Adrenal gland (tissue), 12 donors: Measurements from ENCODE around the gene VSIR. TPM values are rescaled to one million over a fixed set of nuclear protein-coding genes. Genes with fewer than 3 reads are reported as not detected.

Source experiments
- DNase-seq, 7 donors: peaks; one replicate each; pipeline ENCODE4 v3.0.0-alpha.2; 2019 to 2020
- H3K27ac ChIP-seq, 5 donors: fragments of 200-600 bp; sonication (generic) in 4 of 5; 1 replicate in 3 of 5; 2 replicates in 2 of 5; pipeline versions ENCODE4 v1.5.1 to v1.8.0; 2016 to 2020; ENCODE audit warnings: mild to moderate bottlenecking in 1 of 5
- H3K27me3 ChIP-seq: fragments of 200-600 bp; 2 replicates; pipeline ENCODE4 v1.8.0; 2021
- H3K36me3 ChIP-seq, 2 donors: fragments of 200-600 bp; replicated peaks in 1 of 2; 1 replicate in 1 of 2; 2 replicates in 1 of 2; pipeline versions ENCODE4 v1.5.1 to v1.8.0; 2018 to 2022
- H3K4me1 ChIP-seq, 2 donors: fragments of 200-600 bp; replicated peaks in 1 of 2; 1 replicate in 1 of 2; 2 replicates in 1 of 2; pipeline versions ENCODE4 v1.5.1 to v1.8.0; 2018 to 2021
- H3K4me3 ChIP-seq, 4 donors: fragments of 200-600 bp; sonication (generic) in 3 of 4; one replicate each; pipeline ENCODE4 v1.5.1; 2016 to 2018
- H3K9me3 ChIP-seq, 3 donors: fragments of 200-600 bp; sonication (generic) in 1 of 3; replicated peaks in 1 of 3; 1 replicate in 2 of 3; 2 replicates in 1 of 3; pipeline versions ENCODE4 v1.5.1 to v1.8.0; 2016 to 2021
- POLR2A ChIP-seq, 2 donors: fragments of 450-650 bp; IDR thresholded peaks; one replicate each; pipeline ENCODE4 v1.6.1; 2017; ENCODE audit warnings: antibody characterized with exemption in 2 of 2, mild to moderate bottlenecking in 2 of 2, moderate library complexity in 1 of 2
- WGBS, 4 donors: extraction: QIAGEN DNeasy Blood & Tissue Kit in 2 of 4; methylation state at CpG; one replicate each; pipeline versions ENCODE4 v1.1.5 to v1.1.7; 2013 to 2017; 5-methylcytosine and 5-hydroxymethylcytosine counted together
- intact Hi-C, 2 donors: fragments of 100-400 bp; cut with DNase I; formaldehyde crosslinking; loops; one replicate each; pipeline versions ENCODE4 v1.14.1 to v1.15.0; 2022 to 2023
- polyA plus RNA-seq, 3 donors: library from polyadenylated mRNA; stranded (reverse); fragments of 200-250 nt in 2 of 3; fragments of 350-450 nt in 1 of 3; fragmentation: Illumina TruSeq in 1 of 3; extraction: RNeasy Lipid Tissue Mini Kit (QIAGEN cat#74804) in 1 of 3; gene quantifications; one replicate each; pipeline ENCODE4 v1.2.3, GENCODE V29; 2013 to 2014
- total RNA-seq, 9 donors: library from RNA; depleted of rRNA in 4 of 9; stranded (reverse); fragments of >200 nt in 4 of 9; fragments of 120-200 nt in 1 of 9; fragmentation: NEBNext Ultra II Directional in 1 of 9; extraction: Animal tissue kit (Norgen Biotek cat#: 25700) in 1 of 9; gene quantifications; one replicate each; pipeline versions ENCODE4 v1.1.0 to v1.2.4, GENCODE V29; 2013 to 2023
- TF ChIP-seq, protein P1 (sequence below), 6 experiments: fragments of 450-650 bp in 4 of 6; fragments of 200-600 bp in 2 of 6; sonication (generic) in 1 of 6; IDR thresholded peaks; 1 replicate in 5 of 6; 2 replicates in 1 of 6; pipeline versions ENCODE4 v1.5.1 to v1.8.0; 2016 to 2021; ENCODE audit warnings: antibody characterized with exemption in 6 of 6, mild to moderate bottlenecking in 2 of 6, moderate library complexity in 1 of 6
- donor health status: healthy with polysubstance abuse.
- donor health status: Bipolar disorder and iron deficiency.
- donor health status: DM: yes; HTN: yes; CAD: no.
- donor health status: DM: no; HTN: no; CAD: no.
- donor health status: DM: no; HTN: no; CAD: no.
- donor health status: DM: yes; HTN: yes; CAD: no.

Gene VSIR
- total and polyA plus RNA-seq, 12 donors, result 8.0 to 71.7 (median 35.4) TPM

GRCh38 chr10:71712170-71712569, 61.1 kb downstream of the VSIR start:
- intact Hi-C loops, result no loop called here
- Histone ChIP-seq H3K4me1 (peaks cover 18 to 32% of the 10 kb centered on the region in 2 donors), H3K9me3 (no peaks in the 10 kb centered on the region), H3K27me3 (no peaks in the 10 kb centered on the region), H3K27ac (peak overlapping the region in 2 of 5 donors; percentile 77 to 91), H3K36me3 (no peaks in the 10 kb centered on the region), H3K4me3 (no peak overlapping the region)
- TF ChIP-seq POLR2A (IDR thresholded peaks at IDR 0.05), result no peak
- TF ChIP-seq, protein P1, sequence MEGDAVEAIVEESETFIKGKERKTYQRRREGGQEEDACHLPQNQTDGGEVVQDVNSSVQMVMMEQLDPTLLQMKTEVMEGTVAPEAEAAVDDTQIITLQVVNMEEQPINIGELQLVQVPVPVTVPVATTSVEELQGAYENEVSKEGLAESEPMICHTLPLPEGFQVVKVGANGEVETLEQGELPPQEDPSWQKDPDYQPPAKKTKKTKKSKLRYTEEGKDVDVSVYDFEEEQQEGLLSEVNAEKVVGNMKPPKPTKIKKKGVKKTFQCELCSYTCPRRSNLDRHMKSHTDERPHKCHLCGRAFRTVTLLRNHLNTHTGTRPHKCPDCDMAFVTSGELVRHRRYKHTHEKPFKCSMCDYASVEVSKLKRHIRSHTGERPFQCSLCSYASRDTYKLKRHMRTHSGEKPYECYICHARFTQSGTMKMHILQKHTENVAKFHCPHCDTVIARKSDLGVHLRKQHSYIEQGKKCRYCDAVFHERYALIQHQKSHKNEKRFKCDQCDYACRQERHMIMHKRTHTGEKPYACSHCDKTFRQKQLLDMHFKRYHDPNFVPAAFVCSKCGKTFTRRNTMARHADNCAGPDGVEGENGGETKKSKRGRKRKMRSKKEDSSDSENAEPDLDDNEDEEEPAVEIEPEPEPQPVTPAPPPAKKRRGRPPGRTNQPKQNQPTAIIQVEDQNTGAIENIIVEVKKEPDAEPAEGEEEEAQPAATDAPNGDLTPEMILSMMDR (IDR thresholded peaks at IDR 0.05), result no peak
- 75 to 89% (median 86%) methylated on average over 2 of the region's 2 CpGs for WGBS, 4 donors
- no peak for DNase-seq

DNA sequence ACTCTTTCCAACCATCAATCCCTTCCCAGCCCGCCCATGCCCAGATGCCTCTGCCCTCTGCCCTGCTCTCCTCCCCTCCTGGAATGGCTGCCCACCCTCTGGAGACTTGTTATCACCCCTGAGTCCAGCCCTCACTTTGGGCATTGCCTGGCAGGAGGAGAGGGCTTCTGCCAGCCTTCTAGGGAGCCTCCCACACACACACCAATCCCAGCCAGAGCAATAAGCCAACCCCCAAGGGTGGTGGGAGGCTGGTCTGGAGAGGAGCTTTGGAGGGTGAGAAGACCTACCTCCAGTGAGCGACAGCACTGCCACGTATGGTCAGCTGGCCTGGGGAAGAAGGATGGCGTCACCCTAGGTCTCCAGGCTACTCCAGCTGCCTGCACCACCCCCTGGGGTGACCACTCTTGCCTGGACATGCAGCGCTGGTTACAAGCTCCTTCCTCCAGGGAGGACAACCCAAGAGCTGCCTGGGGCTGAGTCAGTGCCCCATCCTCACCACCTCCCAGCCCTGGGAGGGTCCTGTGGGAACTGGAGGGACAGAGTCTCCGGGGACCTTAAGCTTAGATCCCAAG, 62.2 kb downstream of the VSIR start:
- no peaks in the 10 kb centered on the region for H3K27me3 ChIP-seq
- intact Hi-C loops, result no loop called here
- H3K9me3 ChIP-seq, result no peaks in the 10 kb centered on the region
- no peak overlapping the region for H3K27ac ChIP-seq
- WGBS, 4 donors, result 68 to 85% (median 78%) methylated on average over 2 to 6 of the region's 6 CpGs
- no peaks in the 10 kb centered on the region for H3K36me3 ChIP-seq
- peaks cover 18 to 30% of the 10 kb centered on the region in 2 donors for H3K4me1 ChIP-seq
- DNase-seq, result no peak
- H3K4me3 ChIP-seq, result no peak overlapping the region
- TF ChIP-seq, protein P1 (IDR thresholded peaks at IDR 0.05), result no peak
- TF ChIP-seq POLR2A (IDR thresholded peaks at IDR 0.05), result no peak

DNA sequence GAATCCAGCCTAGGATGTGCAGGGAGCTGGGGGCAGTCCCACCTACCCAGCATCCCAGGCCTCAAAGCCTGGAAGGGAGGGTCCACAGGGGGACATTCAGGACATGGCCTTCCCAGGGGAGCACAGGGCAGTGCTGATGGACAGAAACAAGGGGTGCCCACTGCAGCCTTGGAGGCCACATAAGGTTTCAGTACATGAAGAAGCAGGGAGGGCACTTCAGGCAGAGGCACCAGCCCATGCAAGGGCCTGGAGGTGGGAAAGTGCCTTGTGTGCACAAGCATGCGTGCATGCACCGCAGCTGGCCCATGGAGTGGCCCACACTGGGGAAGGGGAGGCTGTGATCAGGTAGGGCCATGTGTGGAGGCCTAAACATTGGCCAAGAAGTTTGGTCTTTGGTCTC, 62.8 kb downstream of the VSIR start:
- Histone ChIP-seq H3K27me3 (no peaks in the 10 kb centered on the region), H3K4me3 (no peak overlapping the region), H3K4me1 (peaks cover 18 to 30% of the 10 kb centered on the region in 2 donors), H3K9me3 (no peaks in the 10 kb centered on the region), H3K36me3 (no peaks in the 10 kb centered on the region), H3K27ac (no peak overlapping the region)
- WGBS, 4 donors, result 92 to 100% (median 97%) methylated on average over 2 of the region's 2 CpGs
- DNase-seq, result no peak
- intact Hi-C loops, result no loop called here
- TF ChIP-seq, protein P1 (IDR thresholded peaks at IDR 0.05), result no peak
- no peak for TF ChIP-seq POLR2A (IDR thresholded peaks at IDR 0.05)

DNA sequence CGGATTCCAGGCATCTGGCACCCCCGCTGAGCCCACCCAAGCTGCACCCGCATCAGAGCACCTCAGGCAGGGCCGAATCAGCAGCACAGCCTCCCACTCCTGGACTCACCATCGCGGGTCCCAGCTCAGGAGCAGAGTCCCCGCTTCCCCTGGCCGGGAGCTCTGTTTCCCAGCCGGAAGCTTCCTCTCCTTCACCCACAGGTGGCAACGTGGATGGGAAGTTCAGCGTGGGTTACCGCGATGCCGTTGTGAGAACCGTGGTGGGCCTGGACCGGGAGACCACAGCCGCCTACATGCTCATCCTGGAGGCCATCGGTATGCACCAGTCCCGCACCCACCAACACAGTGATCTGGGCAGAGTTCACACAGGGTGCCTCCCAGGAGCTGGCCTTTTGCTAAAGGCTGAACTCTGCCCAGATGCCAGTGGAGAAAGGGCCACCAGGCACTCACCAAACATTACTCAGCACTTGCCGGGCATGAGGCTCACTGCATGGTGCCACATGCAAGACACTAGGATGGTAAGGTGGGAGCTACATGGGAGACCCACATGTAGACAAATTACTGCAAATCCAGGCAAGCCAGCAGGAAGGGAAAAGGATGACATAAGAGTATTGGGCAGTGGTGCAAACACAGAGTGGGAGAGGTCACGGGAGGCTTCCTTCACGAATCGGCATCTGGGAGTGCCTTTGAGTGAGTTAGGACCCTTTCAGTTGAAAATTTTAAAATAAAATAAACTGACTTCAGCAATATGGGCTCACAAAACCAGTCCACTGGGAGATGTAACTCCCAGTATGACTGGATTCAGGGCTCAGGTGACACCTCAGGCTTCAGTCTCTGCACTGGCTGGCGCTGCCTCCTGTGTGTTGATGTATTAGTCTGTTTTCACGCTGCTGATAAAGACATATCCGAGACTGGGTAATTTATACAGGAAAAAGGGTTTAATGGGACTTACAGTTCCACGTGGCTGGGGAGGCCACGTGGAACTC, 64.1 kb downstream of the VSIR start:
- TF ChIP-seq POLR2A (IDR thresholded peaks at IDR 0.05), result no peak
- TF ChIP-seq, protein P1 (IDR thresholded peaks at IDR 0.05), result no peak
- Histone ChIP-seq H3K27ac (no peak overlapping the region), H3K27me3 (no peaks in the 10 kb centered on the region), H3K4me1 (peaks cover 16 to 18% of the 10 kb centered on the region in 2 donors), H3K4me3 (no peak overlapping the region), H3K36me3 (no peaks in the 10 kb centered on the region), H3K9me3 (no peaks in the 10 kb centered on the region)
- DNase-seq, result no peak
- WGBS, 4 donors, result 71 to 75% (median 72%) methylated on average over 13 to 28 of the region's 28 CpGs
- intact Hi-C loops, result loop anchor here (5.0 to 10.0 kb wide), 3 partner anchors 317 to 394 kb away; partner anchors contain the start of gene SLC29A3 (in 1 of the 2)
